Measurements from ENCODE around the gene CCDC137.
A peak's percentile ranks its signal among the peaks of the same experiment; 100 is the strongest.

DNA sequence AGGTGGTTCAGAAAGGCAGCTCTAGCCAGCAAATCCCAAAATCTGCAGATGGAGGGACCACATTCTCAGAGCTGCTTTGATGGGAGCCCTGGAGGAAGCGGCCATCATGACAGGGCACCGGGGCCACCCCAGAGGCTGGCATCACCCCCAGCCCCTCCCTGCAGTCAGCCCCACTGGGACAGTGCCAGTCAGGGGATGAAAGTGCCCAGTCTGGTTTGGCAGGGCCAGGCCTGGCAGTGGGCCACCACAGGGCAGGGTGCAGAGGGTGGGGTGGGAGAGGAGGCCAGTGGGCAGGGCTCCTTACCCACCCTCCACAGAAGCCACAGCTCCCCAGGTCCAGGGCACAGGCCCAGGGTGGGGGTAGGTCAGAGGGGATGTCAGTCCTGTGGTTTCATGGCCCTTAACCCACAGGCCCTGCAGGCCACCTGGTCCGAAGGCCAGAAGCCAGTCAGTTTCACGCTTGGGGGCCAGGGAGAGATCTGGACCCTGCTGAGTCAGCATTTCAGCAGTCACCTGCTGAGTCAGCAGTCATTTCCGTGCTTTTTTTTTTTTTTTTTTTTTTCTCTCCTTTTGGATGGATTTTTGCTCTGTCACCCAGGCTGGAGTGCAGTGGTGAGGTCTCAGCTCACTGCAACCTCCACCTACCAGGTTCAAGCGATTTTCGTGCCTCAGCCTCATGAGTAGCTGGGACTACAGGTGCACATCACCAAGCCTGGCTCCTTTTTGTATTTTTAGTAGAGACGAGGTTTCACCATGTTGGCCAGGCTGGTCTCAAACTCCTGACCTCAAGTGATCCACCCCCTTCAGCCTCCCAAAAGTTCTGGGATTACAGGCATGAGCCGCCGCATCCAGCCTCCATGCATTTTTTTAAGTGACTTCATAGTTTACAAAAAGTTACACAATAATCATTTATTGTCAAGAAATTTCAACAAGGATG lies 55.9 kb downstream of the CCDC137 start:
- TF ChIP-seq POLR2A (IDR thresholded peaks at IDR 0.05) (peak in 1 of 4 donors; percentile 19), EP300 (IDR thresholded peaks at IDR 0.05) (peak in 1 of 4 donors; percentile 61)
